Peyer's patch (tissue), 4 donors: ENCODE measurements around the gene KDM2B. TPM values are rescaled to one million over a fixed set of nuclear protein-coding genes. Genes with fewer than 3 reads are reported as not detected.

ENCODE experiments used
- DNase-seq, 3 donors: peaks; one replicate each; pipeline ENCODE4 v3.0.0-alpha.2; 2017 to 2019
- H3K27ac ChIP-seq, 4 donors: fragments of 200-600 bp; sonication (generic); one replicate each; pipeline ENCODE4 v1.5.1; 2016 to 2019
- H3K27me3 ChIP-seq, 2 donors: fragments of 200-600 bp; sonication (generic); one replicate each; pipeline ENCODE4 v1.5.1; 2019
- H3K36me3 ChIP-seq, 3 donors: fragments of 200-600 bp; sonication (generic); one replicate each; pipeline ENCODE4 v1.5.1; 2016 to 2019
- H3K4me1 ChIP-seq, 4 donors: fragments of 200-600 bp; sonication (generic); one replicate each; pipeline ENCODE4 v1.5.1; 2016 to 2019
- H3K4me3 ChIP-seq, 4 donors: fragments of 200-600 bp; sonication (generic); 1 replicate in 3 of 4; 2 replicates in 1 of 4; pipeline ENCODE4 v1.5.1; 2016 to 2019; ENCODE audit warnings: mild to moderate bottlenecking in 1 of 4
- H3K9me3 ChIP-seq, 4 donors: fragments of 200-600 bp; sonication (generic); one replicate each; pipeline ENCODE4 v1.5.1; 2016 to 2019; ENCODE audit warnings: mild to moderate bottlenecking in 1 of 4
- CTCF ChIP-seq, 6 experiments: fragments of 450-650 bp in 4 of 6; fragments of 200-600 bp in 2 of 6; sonication (generic) in 1 of 6; IDR thresholded peaks; one replicate each; pipeline ENCODE4 v1.5.1; 2017 to 2019; ENCODE audit warnings: antibody characterized with exemption in 6 of 6, mild to moderate bottlenecking in 3 of 6, moderate library complexity in 1 of 6
- POLR2A ChIP-seq, 2 donors: fragments of 450-650 bp; IDR thresholded peaks; one replicate each; pipeline ENCODE4 v1.5.1; 2017; ENCODE audit warnings: antibody characterized with exemption in 2 of 2, mild to moderate bottlenecking in 2 of 2, moderate library complexity in 2 of 2
- total RNA-seq, 4 donors: library from RNA; depleted of rRNA; stranded (reverse); fragments of >200 nt; gene quantifications; one replicate each; pipeline ENCODE4 v1.1.0, GENCODE V29; 2016

KDM2B gene
- total RNA-seq, 4 donors from 2014 or later, result 10.0 to 115 (median 33.7) TPM

GRCh38 chr12:121582583-121583333, 1.9 kb upstream of the KDM2B start:
- Histone ChIP-seq H3K27ac (peak overlapping the region in 3 of 4 donors; percentile 11 to 93 (median 92)), H3K36me3 (no peaks in the 10 kb centered on the region), H3K4me3 (no peak overlapping the region), H3K4me1 (peaks cover 0 to 37% (median 8%) of the 10 kb centered on the region in 4 donors), H3K27me3 (no peaks in the 10 kb centered on the region), H3K9me3 (no peaks in the 10 kb centered on the region)
- no peak for DNase-seq
- TF ChIP-seq POLR2A (IDR thresholded peaks at IDR 0.05) (no peak), CTCF (IDR thresholded peaks at IDR 0.05) (no peak)

- H3K4me3 ChIP-seq, result peak overlapping the region in 3 of 4 donors; percentile 11 to 74 (median 69)
- H3K27ac ChIP-seq, result peak overlapping the region; percentile 77 to 93 (median 90)
- H3K9me3 ChIP-seq, result no peaks in the 10 kb centered on the region
- TF ChIP-seq POLR2A (IDR thresholded peaks at IDR 0.05) (no peak), CTCF (IDR thresholded peaks at IDR 0.05) (no peak)
- H3K4me1 ChIP-seq, result peaks cover 0 to 44% (median 8%) of the 10 kb centered on the region in 4 donors
- DNase-seq, result peak in 2 of 3 donors; percentile 57 to 62
- H3K36me3 ChIP-seq, result no peaks in the 10 kb centered on the region
- no peaks in the 10 kb centered on the region for H3K27me3 ChIP-seq
Measured at GRCh38 chr12:121581686-121582429, 1.0 kb upstream of the KDM2B start.

- no peaks in the 10 kb centered on the region for H3K36me3 ChIP-seq
- H3K27ac ChIP-seq, result peak overlapping the region; percentile 77 to 93 (median 90)
- DNase-seq, result peak; percentile 75 to 93 (median 90)
- no peak for TF ChIP-seq CTCF (IDR thresholded peaks at IDR 0.05)
- no peak for TF ChIP-seq POLR2A (IDR thresholded peaks at IDR 0.05)
- no peaks in the 10 kb centered on the region for H3K27me3 ChIP-seq
- peaks cover 0 to 51% (median 8%) of the 10 kb centered on the region in 4 donors for H3K4me1 ChIP-seq
- no peaks in the 10 kb centered on the region for H3K9me3 ChIP-seq
- H3K4me3 ChIP-seq, result peak overlapping the region; percentile 66 to 74 (median 70)
Measured at GRCh38 chr12:121579981-121580868, 598 bp downstream of the KDM2B start.

- Histone ChIP-seq H3K27me3 (no peaks in the 10 kb centered on the region), H3K27ac (peak overlapping the region; percentile 60 to 93 (median 90)), H3K36me3 (no peaks in the 10 kb centered on the region), H3K4me3 (peak overlapping the region; percentile 66 to 74 (median 70)), H3K9me3 (no peaks in the 10 kb centered on the region), H3K4me1 (peaks cover 0 to 51% (median 8%) of the 10 kb centered on the region in 4 donors)
- peak; percentile 64 to 77 (median 77) for DNase-seq
- no peak for TF ChIP-seq POLR2A (IDR thresholded peaks at IDR 0.05)
- TF ChIP-seq CTCF (IDR thresholded peaks at IDR 0.05), result no peak
Measured at GRCh38 chr12:121579190-121579791, 1.5 kb downstream of the KDM2B start.
